HG03442 (cell line): ENCODE data around the gene PPP1R16B.

Experiments used
- ATAC-seq: cut with Tn5 transposase; IDR thresholded peaks from one replicate; pipeline ENCODE4 v1.9.1; 2021; ENCODE audit warnings: mild to moderate bottlenecking, moderate library complexity; ENCODE audit not compliant: unreplicated experiment

Gene PPP1R16B

DNA sequence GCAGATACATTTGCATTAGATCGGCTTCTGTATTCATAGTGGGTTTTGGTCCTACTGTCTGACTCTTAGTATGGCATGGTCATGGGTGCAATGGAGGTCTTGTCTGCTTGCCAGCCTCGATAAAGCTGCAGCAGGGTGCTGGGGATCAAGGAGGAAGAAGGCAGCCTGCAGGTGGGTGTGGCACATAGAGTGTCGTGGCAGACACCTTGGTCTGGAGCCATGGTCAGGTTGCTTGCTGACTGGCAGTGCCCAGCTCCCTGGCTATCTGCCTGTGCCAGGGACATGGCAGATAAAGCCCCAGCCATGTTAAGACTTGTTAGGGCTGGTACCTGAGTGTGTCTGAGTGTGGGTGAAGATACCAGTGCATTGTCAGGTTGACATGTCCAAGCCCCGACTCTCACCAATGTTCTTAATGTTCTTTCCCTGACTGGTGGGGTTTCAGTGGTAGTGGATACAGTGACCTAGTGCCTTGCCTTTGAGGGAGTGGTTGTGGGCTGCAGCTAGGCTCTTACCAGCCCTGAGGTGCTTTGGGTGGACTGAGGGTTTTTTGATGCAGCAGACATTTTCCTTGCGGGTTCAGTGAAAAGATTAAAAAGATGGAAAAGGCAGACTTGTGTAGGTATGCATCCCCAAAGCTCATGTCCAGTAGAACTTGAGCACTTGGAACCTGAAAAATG, 122.5 kb downstream of the PPP1R16B start:
- ATAC-seq: no peak

DNA sequence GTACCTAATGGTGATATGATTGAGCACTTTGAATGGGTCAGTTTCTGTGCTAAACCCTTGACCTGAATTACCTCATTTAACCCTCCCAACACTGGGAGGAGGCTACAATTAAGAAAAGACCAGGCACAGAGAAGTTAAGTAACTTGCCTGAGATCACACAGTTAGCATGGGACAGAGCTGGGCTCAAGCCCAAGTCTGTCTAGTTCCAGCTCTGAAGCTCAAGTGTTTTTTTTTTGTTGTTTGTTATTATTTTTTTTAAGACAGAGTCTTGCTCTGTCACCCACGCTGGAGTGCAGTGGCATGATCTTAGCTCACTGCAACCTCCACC, 124.7 kb downstream of the PPP1R16B start:
- no peak for ATAC-seq

DNA sequence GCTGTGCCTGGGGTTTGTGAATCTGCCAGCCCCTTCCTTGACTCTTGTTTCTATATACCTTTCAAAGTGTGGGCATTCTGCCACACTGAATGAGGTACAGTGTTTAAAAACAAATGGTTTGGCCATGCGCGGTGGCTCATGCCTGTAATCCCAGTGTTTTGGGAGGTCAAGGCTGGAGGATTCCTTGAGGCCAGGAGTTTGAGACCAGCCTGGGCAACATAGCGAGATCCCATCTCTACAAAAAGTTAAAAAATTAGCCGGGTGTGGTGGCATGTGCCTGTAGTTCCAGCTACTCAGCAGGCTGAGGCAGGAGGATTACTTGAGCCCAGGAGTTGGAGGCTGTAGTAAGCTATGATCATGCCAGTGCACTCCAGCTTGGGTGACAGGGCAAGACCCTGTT, 126.5 kb downstream of the PPP1R16B start:
- ATAC-seq: no peak

DNA sequence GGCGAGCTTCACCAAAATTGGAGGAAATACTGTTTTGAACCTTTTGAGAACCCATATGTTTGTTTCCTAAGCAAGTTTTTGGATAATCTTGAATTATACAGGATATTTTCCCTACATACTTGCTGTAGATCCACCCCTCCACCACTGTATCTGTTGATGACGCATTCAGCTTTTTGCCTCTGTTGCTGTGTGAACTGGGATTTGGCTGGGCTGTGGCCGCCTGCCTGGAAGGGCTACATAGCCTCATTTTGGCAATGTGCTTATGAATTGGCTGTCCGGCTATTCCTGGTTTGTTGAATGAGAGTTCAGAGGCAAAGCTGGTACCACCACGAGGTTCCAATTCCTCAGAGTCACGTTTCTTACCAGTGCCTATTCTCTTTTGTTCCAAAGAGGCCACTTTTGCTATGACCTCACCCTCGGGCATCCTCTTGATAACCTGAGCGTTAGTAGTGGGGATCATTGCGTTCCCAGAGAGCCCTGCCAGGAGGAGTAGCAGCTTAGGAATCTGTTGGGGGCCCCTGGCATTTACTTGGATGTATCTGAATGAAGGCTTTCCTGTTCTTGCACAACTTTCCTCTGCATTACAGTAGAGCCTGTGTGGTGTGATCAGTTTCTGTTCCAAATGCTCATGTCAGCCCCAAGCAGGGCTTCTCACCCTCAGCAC, 127.1 kb downstream of the PPP1R16B start:
- no peak for ATAC-seq

DNA sequence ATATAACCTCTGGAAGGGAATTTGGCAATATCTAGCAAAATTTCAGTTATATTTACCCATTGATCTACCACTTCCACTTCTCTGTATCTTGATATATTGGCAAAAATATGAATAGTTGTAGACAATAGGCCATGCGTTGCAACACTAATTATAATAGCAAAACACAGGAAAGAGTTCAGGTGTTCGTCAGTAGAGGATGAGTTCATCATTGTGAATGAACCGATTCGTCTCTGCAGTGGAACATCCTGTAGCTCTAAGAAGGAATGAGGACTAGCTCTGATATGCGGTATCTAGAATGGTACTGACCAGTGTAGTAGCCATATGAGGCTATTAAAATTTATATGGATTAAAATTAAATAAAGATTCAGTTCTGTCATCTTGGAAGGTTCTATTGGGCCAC, 129.0 kb downstream of the PPP1R16B start:
- ATAC-seq: no peak

DNA sequence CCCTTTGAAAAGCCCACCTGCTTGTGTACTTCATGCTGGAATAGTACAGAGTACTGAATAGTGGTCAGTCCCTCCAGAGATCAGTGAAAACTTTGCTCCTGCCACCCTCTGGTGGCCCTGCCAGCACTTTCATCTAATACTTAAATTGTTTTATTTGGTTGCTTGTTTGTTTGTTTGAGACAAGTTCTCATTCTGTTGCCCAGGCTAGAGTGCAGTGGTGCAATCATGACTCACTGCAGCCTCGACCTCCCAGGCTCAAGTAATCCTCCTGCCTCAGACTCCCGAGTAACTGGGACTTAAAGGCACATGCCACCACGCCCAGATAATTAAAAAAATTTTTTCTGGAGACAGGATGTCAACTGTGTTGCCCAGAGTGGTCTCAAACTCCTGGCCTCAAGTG, 129.8 kb downstream of the PPP1R16B start:
- ATAC-seq: no peak

DNA sequence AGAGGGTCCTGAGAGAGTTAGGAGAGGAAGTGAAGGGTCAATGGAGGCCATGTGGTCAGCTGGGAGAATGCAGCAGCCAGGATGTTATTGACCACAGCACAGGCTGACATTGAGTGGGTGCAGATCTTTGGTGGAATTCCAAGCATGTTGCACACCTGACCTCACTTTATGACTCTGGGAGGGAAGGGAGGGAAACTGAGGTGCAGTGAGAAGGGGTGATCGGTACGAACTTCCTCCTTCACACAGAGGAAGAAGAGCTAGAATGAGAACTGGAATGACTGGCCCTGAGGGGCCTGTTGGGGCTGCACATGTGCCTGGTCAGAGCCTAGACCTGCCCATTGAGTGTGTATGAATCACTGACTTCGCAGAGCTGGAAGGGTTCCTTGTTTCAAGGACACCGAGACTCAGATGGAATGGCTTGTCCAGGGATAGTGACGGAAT, 130.5 kb downstream of the PPP1R16B start:
- ATAC-seq: no peak

DNA sequence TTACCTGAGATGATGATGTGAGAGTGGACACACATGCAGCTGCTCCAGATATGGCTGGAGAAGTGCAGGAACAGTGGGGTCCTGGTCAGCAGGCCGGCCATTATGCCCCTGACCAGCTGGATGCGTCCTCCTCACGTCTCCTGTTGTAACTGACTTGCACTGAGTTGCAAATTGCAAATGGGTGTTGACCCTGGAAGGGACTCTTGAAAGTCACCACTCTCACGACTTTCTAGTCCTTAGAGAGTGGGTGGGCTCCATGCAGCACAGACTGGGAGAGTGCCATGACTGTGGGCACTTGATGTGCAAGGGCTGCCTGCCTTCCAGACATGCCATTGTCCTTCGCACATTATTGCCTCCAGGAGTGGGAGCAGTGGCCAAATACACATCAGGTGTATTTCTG, 131.5 kb downstream of the PPP1R16B start:
- no peak for ATAC-seq

DNA sequence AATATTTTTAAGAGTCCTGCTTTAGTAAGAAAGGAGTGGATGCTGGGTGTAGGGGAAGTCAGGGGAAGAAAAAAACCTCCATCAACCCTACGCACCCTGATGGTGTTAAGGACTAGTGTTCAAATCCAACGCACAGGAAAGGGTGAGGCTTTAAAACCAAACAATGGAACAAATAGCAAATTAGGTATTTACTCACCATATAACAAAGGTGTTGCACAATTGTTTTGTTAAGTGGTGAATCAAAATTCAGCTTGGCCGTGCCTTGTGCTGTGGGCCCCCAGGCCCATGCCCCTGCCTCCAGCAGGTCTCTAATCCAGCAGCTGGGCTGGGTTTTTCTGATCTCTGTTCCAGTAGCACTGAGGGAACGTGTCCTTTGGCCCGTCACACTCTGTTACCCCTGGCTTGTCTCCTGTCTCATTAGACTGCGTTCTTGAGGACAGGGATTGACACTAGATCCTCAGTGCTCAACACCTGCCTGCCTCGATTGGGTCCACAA, 132.5 kb downstream of the PPP1R16B start:
- ATAC-seq: no peak

DNA sequence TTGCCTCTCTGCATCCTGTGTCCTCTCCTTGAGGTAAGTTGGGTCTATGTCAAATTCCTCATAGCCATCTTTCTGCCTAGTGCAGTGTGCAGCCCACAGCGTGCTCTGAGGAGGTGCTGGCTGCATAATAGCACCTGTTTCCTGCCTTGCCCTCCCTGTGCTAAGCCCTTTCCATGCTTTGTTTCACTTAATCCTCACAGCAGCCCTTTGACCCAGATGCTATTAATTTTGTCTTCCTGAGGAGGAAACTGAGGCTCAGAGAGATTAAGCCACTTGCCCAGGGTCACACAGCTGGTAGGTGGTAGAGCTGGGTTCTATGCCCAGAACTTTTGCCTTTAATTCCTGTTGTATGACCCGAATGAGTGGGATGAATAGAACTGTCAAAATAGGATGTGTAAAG, 134.2 kb downstream of the PPP1R16B start:
- no peak for ATAC-seq

DNA sequence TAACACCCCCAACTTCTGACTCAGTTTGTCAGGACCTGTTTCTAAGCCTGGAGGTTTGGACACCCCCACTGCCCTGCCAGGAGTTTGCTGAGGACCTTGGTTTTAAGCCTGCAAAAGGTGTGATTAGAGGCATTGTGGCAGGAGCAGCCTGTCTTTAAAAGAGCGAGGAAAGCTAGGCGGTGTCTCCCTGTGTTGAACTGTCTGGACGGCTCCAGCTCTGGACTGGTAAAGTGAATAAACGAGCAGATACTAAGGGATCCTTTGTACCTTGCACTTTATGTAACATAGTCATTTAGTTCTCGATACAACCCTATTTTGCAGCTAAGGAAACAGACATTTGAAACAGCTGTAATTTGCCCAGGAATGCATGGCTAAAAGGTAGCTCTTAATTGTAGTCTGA, 135.1 kb downstream of the PPP1R16B start:
- ATAC-seq: no peak

DNA sequence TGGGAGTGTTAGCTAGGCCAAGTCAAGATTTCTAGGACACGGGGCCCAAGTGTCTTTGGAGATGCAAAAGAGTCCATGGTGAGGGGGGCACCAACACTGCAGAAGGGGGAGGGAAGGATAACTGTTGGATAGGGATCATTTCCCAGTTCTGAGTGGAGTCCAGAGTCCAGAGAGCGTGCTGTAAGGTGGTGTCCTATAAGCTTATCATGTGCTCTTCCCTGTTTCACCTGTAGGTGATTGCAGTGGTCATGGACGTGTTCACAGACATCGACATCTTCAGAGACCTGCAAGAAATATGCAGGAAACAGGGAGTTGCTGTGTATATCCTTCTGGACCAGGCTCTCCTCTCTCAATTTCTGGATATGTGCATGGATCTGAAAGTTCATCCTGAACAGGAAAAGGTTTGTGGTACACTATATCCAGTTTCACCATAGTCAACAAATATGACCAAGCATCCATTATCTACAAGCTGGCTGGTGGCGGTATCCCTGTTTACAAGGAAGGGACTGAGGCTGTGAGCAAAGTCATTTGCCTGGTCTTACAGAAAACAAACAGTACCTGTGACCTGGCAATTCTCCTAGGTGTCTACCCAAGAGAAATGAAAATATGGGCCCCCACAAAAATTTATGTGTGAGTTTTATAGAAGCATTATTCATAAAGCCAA, 136.4 kb downstream of the PPP1R16B start:
- no peak for ATAC-seq

DNA sequence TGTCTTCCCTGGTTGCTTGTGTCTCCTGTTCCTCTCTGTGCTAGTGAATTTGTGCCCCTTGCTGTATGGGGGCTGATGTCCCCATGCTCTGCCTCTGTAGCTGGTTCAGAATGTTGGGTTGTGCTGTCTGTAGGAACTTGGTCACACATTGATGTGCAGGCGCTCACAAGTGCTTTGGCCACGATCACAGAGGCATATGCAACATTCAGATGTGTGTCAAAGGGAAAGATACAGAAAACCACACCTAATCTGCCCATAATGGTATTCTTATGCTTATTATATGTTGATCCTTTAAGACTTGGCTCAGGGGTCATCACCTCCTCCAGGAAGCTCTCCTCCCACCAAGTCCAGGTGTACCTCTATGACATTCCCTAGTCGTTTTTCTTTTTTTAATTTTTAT, 139.5 kb downstream of the PPP1R16B start:
- ATAC-seq: no peak

DNA sequence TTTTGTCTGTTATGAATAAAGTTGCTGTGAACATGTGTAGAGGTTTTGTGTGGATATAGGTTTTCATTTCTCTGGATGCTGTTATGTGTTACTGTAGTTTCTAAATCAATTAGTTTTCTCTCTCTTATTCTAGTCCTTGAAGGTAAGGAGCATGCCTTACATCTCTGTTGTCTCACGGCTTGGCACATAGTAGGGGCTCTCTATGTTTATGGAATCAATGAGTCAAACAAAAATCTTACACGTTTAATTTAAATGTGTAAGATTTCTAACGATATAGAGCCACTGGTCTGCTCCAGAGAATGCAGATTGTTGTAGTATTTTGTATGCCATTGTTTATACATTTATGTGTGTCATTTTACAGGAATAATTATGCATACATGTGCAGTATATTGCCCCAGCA, 141.3 kb downstream of the PPP1R16B start:
- no peak for ATAC-seq

DNA sequence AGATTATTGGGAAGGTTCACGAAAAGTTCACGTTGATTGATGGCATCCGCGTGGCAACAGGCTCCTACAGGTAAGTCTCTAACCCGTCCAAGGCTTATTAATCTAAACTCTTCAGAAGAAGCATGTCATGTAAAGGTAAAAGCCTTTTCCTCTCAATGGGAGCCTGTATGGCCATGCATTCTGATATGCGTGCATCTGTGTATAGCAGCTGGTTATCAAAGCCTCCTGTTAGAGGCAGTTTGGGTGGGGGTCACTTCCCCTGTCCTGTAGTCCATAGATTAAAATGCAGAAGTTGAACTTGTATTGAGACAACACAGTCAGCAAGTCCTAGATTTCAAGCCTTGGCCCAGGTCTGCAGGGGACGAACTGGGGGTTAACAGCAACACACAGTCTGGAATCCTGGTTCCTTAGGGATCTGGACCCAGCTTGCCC, 142.4 kb downstream of the PPP1R16B start:
- ATAC-seq: no peak

DNA sequence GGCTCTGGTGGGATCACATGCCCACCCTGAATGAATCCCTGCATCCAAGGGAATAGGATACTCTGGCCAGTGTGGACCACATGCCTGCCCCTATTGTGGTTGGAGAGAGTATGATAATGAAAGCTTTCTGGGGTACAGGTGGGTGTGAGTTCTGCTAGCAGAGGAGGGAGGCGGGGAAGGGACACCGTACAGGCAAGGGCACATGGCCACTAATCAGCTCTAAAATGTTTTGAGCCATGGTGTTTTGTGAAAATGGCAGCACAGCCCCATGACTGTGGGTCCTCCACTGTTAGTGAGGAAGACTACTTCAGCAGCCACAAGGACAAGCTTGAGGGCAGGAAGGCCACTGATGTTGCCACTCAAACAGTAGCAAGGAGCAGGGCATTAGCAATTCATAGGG, 144.8 kb downstream of the PPP1R16B start:
- no peak for ATAC-seq

DNA sequence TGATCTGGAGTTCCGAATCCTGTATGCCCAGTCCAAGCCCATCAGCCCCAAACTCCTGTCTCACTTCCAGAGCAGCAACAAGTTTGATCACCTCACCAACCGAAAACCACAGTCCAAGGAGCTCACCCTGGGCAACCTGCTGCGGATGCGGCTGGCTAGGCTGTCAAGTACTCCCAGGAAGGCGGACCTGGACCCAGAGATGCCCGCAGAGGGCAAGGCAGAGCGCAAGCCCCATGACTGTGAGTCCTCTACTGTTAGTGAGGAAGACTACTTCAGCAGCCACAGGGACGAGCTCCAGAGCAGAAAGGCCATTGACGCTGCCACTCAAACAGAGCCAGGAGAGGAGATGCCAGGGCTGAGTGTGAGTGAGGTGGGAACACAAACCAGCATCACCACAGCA, 146.1 kb downstream of the PPP1R16B start:
- no peak for ATAC-seq

DNA sequence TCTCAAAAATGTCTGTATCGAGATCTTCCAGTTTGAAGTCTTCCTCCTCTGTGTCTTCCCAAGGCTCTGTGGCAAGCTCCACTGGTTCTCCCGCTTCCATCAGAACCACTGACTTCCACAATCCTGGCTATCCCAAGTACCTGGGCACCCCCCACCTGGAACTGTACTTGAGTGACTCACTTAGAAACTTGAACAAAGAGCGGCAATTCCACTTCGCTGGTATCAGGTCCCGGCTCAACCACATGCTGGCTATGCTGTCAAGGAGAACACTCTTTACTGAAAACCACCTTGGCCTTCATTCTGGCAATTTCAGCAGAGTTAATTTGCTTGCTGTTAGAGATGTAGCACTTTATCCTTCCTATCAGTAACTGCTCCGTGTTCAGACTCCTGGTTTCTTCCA, 146.7 kb downstream of the PPP1R16B start:
- ATAC-seq: no peak

DNA sequence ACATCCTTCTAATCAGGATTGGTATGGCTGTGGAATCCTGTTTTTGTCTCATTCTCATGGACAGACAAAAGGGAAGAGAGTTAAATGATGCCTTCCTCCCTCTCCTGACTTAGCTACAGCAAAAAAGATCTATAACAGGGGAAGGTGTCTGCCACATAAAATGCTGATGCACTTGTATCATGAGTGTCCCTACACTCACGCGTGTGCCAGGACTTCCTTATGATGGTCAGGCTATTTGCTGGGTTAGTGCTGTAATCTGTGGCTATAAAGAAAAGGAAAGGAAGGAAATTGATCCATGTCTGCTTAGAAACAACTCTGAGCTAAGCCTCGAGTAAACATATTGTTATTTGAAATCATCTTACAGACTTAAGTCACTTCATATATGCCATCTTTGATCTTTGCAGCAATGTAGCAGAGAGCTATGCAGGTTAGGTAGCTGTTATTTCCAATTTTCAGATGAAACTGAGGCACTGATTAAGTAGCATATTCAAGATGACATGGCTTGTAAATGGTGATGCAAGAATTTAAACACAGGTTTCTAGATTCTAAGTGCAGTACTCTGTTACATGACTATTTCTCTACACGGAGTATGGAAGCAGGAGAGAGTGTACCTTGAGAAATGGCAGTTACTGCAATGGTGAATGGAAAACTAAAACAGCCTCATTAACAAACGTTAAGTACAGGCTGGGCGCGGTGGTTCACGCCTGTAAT, 148.3 kb downstream of the PPP1R16B start:
- no peak for ATAC-seq

DNA sequence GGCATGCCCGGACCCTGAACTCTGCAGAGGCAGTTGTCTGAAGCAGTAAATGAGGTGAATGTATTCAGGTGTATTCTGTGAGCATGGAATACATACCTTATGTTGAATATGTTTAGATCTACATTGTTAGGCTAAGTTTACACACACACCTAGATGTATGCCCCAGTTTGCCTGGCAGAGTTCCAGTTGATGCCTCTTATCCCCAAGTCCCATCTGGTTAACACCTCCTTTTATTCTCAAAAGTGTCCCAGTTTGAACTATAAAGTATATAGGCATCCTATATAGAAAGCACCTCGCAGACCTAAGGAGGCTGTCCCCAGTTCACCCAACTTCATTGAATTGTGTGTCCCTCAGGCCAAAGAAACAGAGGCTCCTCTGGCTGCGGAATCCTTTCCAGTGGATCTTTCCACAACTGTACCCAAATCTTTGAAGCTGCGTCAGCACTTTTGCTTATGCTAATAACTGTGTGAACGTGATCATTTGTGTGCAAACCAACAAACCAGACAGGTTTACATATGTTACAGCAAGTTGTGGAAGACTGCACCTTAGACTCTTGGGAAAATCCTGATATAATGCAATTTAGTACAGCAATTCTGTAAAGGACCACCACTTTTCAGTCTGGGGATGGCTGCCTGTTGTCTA, 151.9 kb downstream of the PPP1R16B start:
- no peak for ATAC-seq

DNA sequence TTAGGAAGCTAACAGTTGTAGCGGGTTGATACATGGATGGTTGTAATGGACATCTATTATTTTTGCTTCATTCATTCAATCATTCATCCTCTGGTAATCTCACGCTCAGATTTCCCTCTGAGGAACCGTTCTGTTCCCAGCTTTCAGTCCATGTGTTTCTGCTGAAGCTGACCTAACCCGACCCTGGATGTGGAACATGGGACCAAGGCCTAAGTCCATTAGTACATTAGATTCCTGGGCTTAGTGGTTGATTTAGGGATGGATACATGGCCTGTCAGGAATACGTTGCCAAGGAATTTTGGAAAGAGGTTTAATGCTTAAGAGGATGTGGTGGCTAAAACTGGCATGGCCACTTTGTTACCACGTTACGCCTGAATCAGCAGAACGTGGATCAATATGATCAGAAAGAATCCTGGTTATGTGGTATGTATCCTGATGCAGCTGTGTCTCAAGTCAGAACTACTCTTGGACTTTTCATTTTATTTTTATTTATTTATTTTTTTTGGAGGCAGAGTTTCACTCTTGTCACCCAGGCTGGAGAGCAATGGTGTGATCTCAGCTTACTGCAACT, 152.5 kb downstream of the PPP1R16B start:
- no peak for ATAC-seq
